Suppressor macrophage treated with lipopolysaccharide for 4 hours (primary cell): ENCODE results near the gene SDC1.

Experiments
- DNase-seq: peaks from one replicate; pipeline ENCODE4 v3.0.0-alpha.2; 2020

Gene SDC1

GRCh38 chr2:20182241-20182931, 42.5 kb downstream of the SDC1 start:
- no peak for DNase-seq

- DNase-seq, result no peak
These were observed 43.2 kb downstream of the SDC1 start for GRCh38 chr2:20181761-20182160.

DNA sequence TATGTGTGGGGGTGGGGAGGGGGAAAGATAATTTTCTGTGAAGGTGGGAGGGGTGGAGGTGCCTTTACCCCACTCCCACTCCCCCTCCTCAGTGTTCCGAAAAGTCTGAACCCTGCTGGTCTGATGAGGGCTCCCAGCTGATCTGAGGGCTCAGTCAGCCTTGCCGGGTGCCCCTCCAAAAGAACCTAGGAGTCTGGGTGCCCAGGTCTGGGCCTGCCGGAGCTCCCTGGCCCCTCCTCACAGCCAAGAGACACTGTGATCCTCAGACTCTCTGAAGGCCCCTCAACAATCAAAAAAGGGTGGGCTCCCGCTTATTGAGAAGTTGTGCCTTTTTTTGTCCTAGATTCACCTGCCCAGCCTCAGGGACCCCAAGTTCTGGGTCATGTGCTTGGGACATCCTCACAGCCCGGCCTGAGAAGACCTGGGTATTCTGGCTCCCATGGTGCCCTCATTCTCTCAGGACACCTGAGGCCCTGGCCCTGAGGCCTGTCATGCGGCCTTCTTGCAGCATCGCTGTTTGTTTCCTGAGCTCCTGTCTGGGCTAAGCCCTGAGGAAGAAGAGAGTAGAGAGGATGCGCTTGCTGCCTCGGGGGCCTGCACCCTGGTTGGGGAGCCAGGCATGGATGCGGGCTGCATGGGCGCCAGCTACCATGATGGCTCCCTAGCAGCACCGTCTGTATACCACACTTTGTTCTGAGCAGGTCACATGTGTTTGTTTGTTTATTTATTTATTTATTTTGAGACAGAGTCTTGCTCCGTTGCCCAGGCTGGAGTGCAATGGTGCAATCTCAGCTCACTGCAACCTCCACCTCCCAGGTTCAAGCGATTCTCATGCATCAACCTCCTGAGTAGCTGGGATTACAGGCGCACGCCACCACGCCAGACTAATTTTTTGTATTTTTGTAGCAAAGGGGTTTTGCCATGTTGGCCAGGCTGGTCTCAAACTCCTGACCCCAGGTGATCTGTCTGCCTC, 44.0 kb downstream of the SDC1 start:
- no peak for DNase-seq

GRCh38 chr2:20179755-20180594, 45.0 kb downstream of the SDC1 start:
- no peak for DNase-seq

- no peak for DNase-seq
These were observed 45.5 kb downstream of the SDC1 start for GRCh38 chr2:20179466-20179754.

- DNase-seq, result no peak
These were observed 46.1 kb downstream of the SDC1 start for GRCh38 chr2:20178666-20179465.

GRCh38 chr2:20178249-20178607, 46.7 kb downstream of the SDC1 start:
- no peak for DNase-seq

GRCh38 chr2:20177556-20178248, 47.2 kb downstream of the SDC1 start:
- DNase-seq, result peak; percentile 15

- no peak for DNase-seq
These were observed 48.2 kb downstream of the SDC1 start for GRCh38 chr2:20176760-20177159.

GRCh38 chr2:20175931-20176330, 49.0 kb downstream of the SDC1 start:
- DNase-seq, result peak; percentile 28

DNA sequence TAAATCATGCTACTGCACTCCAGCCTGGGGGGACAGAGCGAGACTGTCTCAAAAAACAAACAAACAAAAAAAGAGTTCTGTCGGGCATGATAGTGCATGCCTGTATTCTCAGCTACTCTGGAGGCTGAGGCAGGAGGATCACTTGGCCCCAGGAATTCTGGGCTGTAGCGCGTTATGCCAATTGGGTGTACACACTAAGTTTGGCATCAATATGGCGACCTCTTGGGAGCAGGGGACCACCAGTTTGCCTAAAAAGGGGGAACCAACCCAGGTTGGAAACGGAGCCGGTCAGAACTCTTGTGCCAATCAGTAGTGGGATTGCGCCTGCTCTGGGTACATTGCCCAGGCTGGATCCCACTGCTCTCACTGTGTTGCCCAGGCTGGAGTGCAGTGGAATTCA, 49.7 kb downstream of the SDC1 start:
- DNase-seq, result no peak

GRCh38 chr2:20174410-20174809, 50.5 kb downstream of the SDC1 start:
- DNase-seq, result no peak

DNA sequence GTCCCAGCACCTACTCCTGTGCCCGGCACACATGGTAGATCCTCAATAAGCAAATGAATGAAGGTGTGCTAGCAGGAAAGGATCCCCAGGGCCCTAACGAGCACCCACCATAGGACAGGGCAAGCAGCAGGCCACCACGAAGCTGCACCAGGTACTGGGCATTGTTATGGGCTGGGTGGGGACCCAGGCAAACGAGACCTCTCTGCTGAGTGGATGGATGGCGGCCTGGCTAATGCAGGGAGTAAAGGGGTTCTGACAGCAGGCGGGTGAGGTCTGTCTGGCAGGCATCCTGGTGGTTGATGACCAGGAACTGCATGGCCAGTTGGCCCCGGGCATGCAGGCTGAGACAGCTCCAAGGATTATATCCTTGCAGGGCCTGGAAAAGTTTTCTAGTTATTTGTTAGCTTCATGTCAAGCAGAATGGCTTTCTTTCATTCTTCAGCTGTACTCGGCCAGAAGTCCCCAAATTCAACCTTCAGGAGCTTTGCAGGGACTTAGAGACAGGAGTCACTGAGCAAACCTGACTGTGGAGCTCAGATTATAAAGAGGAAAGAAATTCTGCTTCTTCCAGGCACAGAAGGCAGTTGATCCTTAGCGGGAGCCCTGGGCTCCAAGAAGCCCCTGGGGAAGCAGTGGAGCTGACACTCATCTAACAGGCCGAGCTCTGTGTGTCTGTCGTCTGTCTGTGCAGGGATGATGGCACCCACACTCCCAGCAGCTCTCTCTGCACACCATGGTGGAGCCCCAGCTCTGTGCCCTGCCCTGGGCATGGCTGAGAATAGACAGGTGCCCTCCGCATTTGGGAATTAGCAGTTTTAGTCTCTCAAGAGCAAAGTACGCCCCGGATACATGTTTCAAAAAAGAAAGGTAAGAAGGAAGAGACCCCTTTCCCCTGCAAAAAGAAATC, 51.2 kb downstream of the SDC1 start:
- no peak for DNase-seq

GRCh38 chr2:20173064-20173463, 51.9 kb downstream of the SDC1 start:
- DNase-seq, result no peak

DNA sequence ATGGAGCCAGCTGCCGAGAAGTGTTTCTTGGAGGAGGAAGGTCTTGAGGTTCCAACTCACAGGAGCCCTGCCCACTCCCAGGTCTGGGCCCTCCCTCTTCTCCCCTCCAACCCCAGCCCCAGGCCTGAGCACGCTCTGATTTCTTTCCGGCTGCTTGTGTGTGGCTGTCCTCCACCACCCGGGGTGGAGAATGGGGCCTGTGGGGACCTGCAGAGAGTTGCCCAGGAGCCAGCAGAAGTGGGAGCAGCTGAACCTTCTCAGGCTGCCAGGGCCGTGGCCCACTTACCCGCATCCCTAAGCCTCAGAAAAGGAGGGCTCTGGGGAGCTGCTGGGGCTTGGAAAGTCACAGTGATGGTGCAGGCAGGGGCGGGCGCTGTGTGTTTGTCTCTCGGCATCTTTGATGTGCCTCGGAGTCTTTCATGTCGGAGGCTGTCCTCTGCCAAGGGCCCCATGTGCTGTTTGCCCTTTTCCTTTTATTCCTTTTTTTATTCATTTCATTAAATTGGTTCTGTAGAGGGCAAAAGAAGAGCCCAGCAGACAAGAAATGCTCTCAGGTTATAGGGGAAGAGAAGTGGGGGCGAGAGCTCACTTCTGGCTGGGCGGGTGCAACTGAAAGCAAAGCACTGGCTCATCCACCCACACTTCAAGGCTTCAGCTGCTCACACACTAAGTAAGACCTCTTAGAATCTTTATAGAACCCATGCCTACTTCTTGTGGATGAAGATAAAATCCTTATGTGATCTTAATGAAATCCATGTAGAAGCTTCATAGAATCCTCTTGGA, 52.5 kb downstream of the SDC1 start:
- peak; percentile 26 for DNase-seq

- DNase-seq, result no peak
These were observed 53.4 kb downstream of the SDC1 start for GRCh38 chr2:20171445-20171977.

DNA sequence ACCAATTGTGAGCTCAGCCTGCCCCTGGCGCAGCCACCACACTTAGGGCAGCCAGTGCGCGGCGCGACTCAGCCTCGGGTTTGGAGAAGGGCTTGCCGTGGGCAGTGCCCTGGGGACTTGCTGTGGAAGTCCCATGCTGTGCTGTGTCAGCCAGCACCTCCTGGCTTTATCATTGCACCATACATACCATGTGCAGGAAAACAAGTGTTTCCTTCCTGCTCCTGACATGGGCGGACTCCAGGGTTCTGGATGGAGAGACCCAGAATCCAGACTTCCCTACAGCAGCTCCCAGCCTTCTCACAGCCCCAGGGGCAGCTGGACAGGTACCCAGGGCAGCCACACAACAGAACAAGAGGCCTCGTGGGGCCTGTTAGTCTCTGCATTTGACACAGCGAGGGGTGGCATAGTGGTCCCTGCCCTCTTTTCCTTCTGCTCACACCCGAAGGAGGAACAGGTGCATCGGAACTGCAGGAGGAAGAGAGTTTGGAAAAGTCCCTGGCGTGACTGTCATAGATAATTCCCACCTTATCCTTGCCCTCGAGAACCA, 54.2 kb downstream of the SDC1 start:
- DNase-seq, result peak; percentile 34

DNA sequence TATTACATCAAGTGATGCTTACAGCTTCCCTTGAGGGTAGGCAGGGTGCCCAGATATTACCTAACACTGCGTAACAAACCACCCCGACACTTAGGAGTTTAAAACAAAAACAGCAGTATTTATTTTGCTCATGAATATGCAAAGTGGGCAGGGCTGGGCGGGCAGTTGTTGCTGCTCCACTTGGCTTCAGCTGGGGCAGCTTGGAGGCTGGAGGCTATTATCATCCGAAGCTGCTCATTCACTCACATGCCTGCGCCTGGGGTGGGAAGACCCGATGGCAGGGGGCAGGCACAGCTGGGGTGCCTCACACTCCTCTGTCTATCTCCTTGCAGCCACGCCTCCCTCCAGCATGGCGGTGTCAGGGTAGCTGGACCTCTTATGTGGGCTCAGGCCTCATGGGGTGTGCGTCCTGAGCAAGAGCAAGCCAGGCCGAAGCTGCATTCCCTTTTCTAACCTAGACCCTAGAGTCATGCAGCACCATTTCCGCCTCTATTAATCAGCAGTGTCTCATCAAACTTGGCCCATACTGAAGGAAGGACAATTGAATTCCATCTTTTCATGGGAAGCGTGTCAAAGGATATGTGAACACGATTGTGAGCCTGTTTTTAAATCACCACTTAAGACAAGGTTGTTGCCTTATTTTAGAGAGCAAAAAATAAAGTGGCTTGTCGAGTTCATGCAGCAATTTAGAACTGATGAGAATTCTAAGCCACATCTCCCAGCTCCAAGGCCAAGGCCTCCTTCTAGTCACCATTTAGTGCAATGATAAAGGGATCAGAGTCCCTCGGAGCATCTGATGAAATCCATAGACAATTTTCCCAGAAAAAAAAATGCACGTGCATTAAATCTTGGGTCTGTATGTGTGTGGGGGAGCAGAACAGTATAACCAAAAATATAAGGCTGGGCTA, 54.9 kb downstream of the SDC1 start:
- DNase-seq, result no peak
